ENCODE measurements around the gene ABCC8.

DNA sequence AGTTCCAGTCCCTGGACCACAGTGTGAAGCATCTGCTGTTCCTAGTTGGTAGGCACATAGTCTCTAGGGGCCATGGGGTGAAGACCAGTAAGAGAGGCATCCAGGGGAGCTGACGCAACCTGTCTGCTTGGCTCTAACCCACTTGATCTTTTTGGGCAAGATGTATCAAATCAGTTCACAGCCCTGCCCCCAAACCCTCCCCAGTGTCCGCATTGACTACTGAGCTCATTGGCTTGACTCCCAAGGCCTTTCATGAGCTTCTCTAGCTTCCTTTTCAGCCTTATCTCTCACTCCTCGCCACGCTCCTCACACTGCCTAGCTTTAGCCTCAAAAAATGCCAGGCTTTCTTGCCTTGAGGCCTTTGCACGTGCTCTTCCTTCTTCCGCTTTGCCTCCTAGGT is 29.7 kb upstream of the ABCC8 start:
- TF ChIP-seq, protein P1, sequence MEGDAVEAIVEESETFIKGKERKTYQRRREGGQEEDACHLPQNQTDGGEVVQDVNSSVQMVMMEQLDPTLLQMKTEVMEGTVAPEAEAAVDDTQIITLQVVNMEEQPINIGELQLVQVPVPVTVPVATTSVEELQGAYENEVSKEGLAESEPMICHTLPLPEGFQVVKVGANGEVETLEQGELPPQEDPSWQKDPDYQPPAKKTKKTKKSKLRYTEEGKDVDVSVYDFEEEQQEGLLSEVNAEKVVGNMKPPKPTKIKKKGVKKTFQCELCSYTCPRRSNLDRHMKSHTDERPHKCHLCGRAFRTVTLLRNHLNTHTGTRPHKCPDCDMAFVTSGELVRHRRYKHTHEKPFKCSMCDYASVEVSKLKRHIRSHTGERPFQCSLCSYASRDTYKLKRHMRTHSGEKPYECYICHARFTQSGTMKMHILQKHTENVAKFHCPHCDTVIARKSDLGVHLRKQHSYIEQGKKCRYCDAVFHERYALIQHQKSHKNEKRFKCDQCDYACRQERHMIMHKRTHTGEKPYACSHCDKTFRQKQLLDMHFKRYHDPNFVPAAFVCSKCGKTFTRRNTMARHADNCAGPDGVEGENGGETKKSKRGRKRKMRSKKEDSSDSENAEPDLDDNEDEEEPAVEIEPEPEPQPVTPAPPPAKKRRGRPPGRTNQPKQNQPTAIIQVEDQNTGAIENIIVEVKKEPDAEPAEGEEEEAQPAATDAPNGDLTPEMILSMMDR (conservative IDR thresholded peaks at IDR 0.05; ENCODE audit: low read depth, low read length) = no peak
- TF ChIP-seq EZH2 (IDR thresholded peaks at IDR 0.05; ENCODE audit: borderline replicate concordance, low read depth, low read length, poor library complexity, severe bottlenecking) = no peak
